IMR-90 (cell line): ENCODE results near the gene COPZ1. TPM values are rescaled to one million over a fixed set of nuclear protein-coding genes. Genes with fewer than 3 reads are reported as not detected.

Experiments
- ATAC-seq: fragments of 200-7000 bp; cut with Tn5 transposase; 2 replicates; pipeline ENCODE4 v1.9.1; 2020; ENCODE audit warnings: low read depth, mild to moderate bottlenecking, moderate library complexity
- BruUV-seq: library from RNA; stranded (reverse); fragments of 400-500 nt; replicated peaks from 2 replicates; lab custom pipeline; 2021; lab: Mats Ljungman, UMichigan
- CTCF ChIA-PET: fragments of 300-600 bp; formaldehyde crosslinking; extraction: SDS; loops from one replicate; lab custom pipeline; 2021; ENCODE audit warnings: antibody characterized with exemption; lab: Yijun Ruan, JAX
- POLR2A ChIA-PET: fragments of 300-600 bp; sonication (Branson Sonifier 250); formaldehyde crosslinking; loops from one replicate; lab custom pipeline; 2022; ENCODE audit warnings: antibody characterized with exemption; ENCODE audit not compliant: unreplicated experiment; lab: Charles Lee
- DNase-seq: peaks from one replicate; pipeline ENCODE4 v3.0.0; 2013
- H2AFZ ChIP-seq: replicated peaks from 2 replicates; pipeline ENCODE3; 2013; ENCODE audit warnings: low read length, mild to moderate bottlenecking; ENCODE audit not compliant: poor library complexity
- H2AK5ac ChIP-seq: 2 replicates; pipeline ENCODE4 v1.6.1; 2013; ENCODE audit warnings: low read depth, low read length, inconsistent platforms
- H2AK9ac ChIP-seq: replicated peaks from 2 replicates; pipeline ENCODE3; 2013; ENCODE audit warnings: mild to moderate bottlenecking, low read depth, low read length, moderate library complexity; ENCODE audit not compliant: poor library complexity
- H2BK120ac ChIP-seq: 2 replicates; pipeline ENCODE4 v1.6.1; 2013; ENCODE audit warnings: low read depth, low read length, inconsistent platforms
- H2BK15ac ChIP-seq: 3 replicates; pipeline ENCODE4 v1.6.1; 2013; ENCODE audit warnings: low read depth, low read length, inconsistent platforms
- H2BK20ac ChIP-seq: 2 replicates; pipeline ENCODE4 v1.6.1; 2013; ENCODE audit warnings: low read depth, mild to moderate bottlenecking, inconsistent platforms, low read length, moderate library complexity
- H2BK5ac ChIP-seq: 2 replicates; pipeline ENCODE4 v1.6.1; 2013; ENCODE audit warnings: mild to moderate bottlenecking, low read depth, low read length, inconsistent platforms; ENCODE audit not compliant: poor library complexity, severe bottlenecking
- H3K14ac ChIP-seq: replicated peaks from 2 replicates; pipeline ENCODE4 v1.6.1; 2013; ENCODE audit warnings: low read depth, low read length, inconsistent platforms
- H3K18ac ChIP-seq: 2 replicates; pipeline ENCODE4 v1.6.1; 2013; ENCODE audit warnings: low read depth, low read length, control low read depth
- H3K23ac ChIP-seq: 2 replicates; pipeline ENCODE4 v1.6.1; 2013; ENCODE audit warnings: low read depth, low read length, inconsistent platforms
- H3K27ac ChIP-seq: 2 replicates; pipeline ENCODE4 v1.5.1; 2013; ENCODE audit warnings: mild to moderate bottlenecking, control low read depth, low read length; ENCODE audit not compliant: insufficient read depth
- H3K27me3 ChIP-seq: 2 replicates; pipeline ENCODE4 v1.6.1; 2013; ENCODE audit warnings: low read length; ENCODE audit not compliant: control insufficient read depth, insufficient read depth
- H3K36me3 ChIP-seq: 2 replicates; pipeline ENCODE4 v1.6.1; 2013; ENCODE audit warnings: low read length, mixed read lengths; ENCODE audit not compliant: control insufficient read depth, insufficient read depth
- H3K4ac ChIP-seq: 2 replicates; pipeline ENCODE4 v1.6.1; 2013; ENCODE audit warnings: low read depth, low read length, inconsistent platforms
- H3K4me1 ChIP-seq: 2 replicates; pipeline ENCODE4 v1.6.1; 2013; ENCODE audit warnings: low read length, mixed read lengths; ENCODE audit not compliant: control insufficient read depth, insufficient read depth
- H3K4me2 ChIP-seq: 2 replicates; pipeline ENCODE4 v1.6.1; 2013; ENCODE audit warnings: low read depth, mild to moderate bottlenecking, control low read depth, low read length, moderate library complexity
- H3K4me3 ChIP-seq: 2 replicates; pipeline ENCODE4 v1.5.1; 2013; ENCODE audit warnings: low read depth, mild to moderate bottlenecking, control low read depth, low read length, moderate library complexity; ENCODE audit not compliant: insufficient read depth
- H3K56ac ChIP-seq: 2 replicates; pipeline ENCODE4 v1.6.1; 2013; ENCODE audit warnings: low read length, inconsistent platforms; ENCODE audit not compliant: insufficient read depth; ENCODE audit errors: extremely low read depth
- H3K79me1 ChIP-seq, 2 experiments: 2 replicates each; pipeline ENCODE4 v1.6.1; 2013; ENCODE audit warnings: low read length in 2 of 2, inconsistent platforms in 1 of 2, low read depth in 1 of 2
- H3K9ac ChIP-seq: 2 replicates; pipeline ENCODE4 v1.6.1; 2013; ENCODE audit warnings: low read depth, low read length, control low read depth
- H3K9me1 ChIP-seq: 2 replicates; pipeline ENCODE4 v1.6.1; 2013; ENCODE audit warnings: low read length, inconsistent platforms; ENCODE audit not compliant: insufficient read depth
- H3K9me3 ChIP-seq: 2 replicates; pipeline ENCODE4 v1.6.1; 2013; ENCODE audit warnings: low read length; ENCODE audit not compliant: control insufficient read depth, insufficient read depth
- H4K20me1 ChIP-seq: 2 replicates; pipeline ENCODE4 v1.6.1; 2013; ENCODE audit warnings: low read length, inconsistent platforms; ENCODE audit not compliant: insufficient read depth
- H4K5ac ChIP-seq: 2 replicates; pipeline ENCODE4 v1.6.1; 2013; ENCODE audit warnings: mild to moderate bottlenecking, low read depth, low read length, control low read depth
- H4K8ac ChIP-seq, 2 experiments: 2 replicates each; pipeline ENCODE4 v1.6.1; 2013; ENCODE audit warnings: low read depth in 2 of 2, low read length in 2 of 2, control low read depth in 1 of 2, inconsistent platforms in 1 of 2
- H4K91ac ChIP-seq: 2 replicates; pipeline ENCODE4 v1.6.1; 2013; ENCODE audit warnings: low read depth, low read length, inconsistent platforms; ENCODE audit not compliant: insufficient read depth
- CEBPB ChIP-seq: IDR thresholded peaks from 2 replicates; pipeline ENCODE4 v1.6.1; 2012; ENCODE audit warnings: low read depth, low read length, improper control_type of control experiment
- CTCF ChIP-seq: conservative IDR thresholded peaks from 2 replicates; pipeline ENCODE4 v1.5.1; 2012; ENCODE audit warnings: mild to moderate bottlenecking, low read depth, low read length, improper control_type of control experiment
- MAFK ChIP-seq: IDR thresholded peaks from 2 replicates; pipeline ENCODE4 v1.6.1; 2012; ENCODE audit warnings: low read depth, low read length, improper control_type of control experiment
- NFE2L2 ChIP-seq: fragments of 150-350 bp; IDR thresholded peaks from 2 replicates; pipeline ENCODE4 v1.6.1; 2016; ENCODE audit warnings: low read depth, mild to moderate bottlenecking, low read length
- RAD21 ChIP-seq: IDR thresholded peaks from 2 replicates; pipeline ENCODE4 v1.6.1; 2012; ENCODE audit warnings: low read length, improper control_type of control experiment
- WGBS, 2 experiments: methylation state at CpG; one replicate each; pipeline versions ENCODE4 v1.1.5 to v1.1.7; 2013; ENCODE audit warnings: missing lambda C conversion rate in 2 of 2; ENCODE audit not compliant: insufficient read length in 1 of 2; ENCODE audit errors: extremely low coverage in 2 of 2; 5-methylcytosine and 5-hydroxymethylcytosine counted together
- dilution Hi-C: fragments of 300-500 bp; cut with HindIII; formaldehyde crosslinking; loops from one replicate; pipeline ENCODE4 v1.14.3; 2018; ENCODE audit warnings: low sequenced_read_pairs; ENCODE audit not compliant: unreplicated experiment
- in situ Hi-C: fragments of 300-500 bp; cut with MboI; formaldehyde crosslinking; loops from 3 replicates; pipeline ENCODE4 v1.14.3; 2019; ENCODE audit warnings: low sequenced_read_pairs, inconsistent platforms, mixed read lengths
- intact Hi-C: fragments of 100-400 bp; cut with micrococcal nuclease; formaldehyde crosslinking; loops from 2 replicates; pipeline ENCODE4 v1.10.0; 2022
- polyA plus RNA-seq, 3 experiments: library from polyadenylated mRNA; depleted of rRNA; stranded (reverse); fragments of >200 nt; gene quantifications; 2 replicates each; pipeline ENCODE4 v1.2.3, GENCODE V29; 2012; ENCODE audit warnings: low replicate concordance in 1 of 3
- total RNA-seq: library from RNA; depleted of rRNA; stranded (reverse); fragments of >200 nt; gene quantifications from 2 replicates; pipeline ENCODE4 v1.2.3, GENCODE V29; 2012

COPZ1 gene
- total and polyA plus RNA-seq, 2 of the 4 experiments (the other 2 are of a cell fraction) = 187 to 382 TPM

GRCh38 chr12:54337280-54337842 lies 12.4 kb downstream of the COPZ1 start:
- in situ Hi-C loops = no loop called here
- BruUV-seq = no TSS peak

More at GRCh38 chr12:54337280-54337842, 12.4 kb downstream of the COPZ1 start:
- no peak overlapping the region for H3K27ac ChIP-seq
- dilution Hi-C loops (no loop called here), intact Hi-C loops (no loop called here)
- no peak for DNase-seq
- H3K14ac ChIP-seq = 0 out of 2 replicates have a peak overlapping the region, but pooled peaks have one; percentile 1
- no peaks in the 10 kb centered on the region for H3K27me3 ChIP-seq
- H3K23ac ChIP-seq = peak overlapping the region; percentile 13; the same call in 1 of the 2 replicates
- H3K9me3 ChIP-seq = no peaks in the 10 kb centered on the region
- H3K4me3 ChIP-seq = no peak overlapping the region
- WGBS, 2 experiments = no CpG with 5 or more reads among the region's 3 CpGs
- H4K20me1 ChIP-seq = peaks cover 47% of the 10 kb centered on the region
- no peak overlapping the region for H3K56ac ChIP-seq
- H4K5ac ChIP-seq = no peak overlapping the region
- peak overlapping the region; percentile 10 for H2BK5ac ChIP-seq
- no peak overlapping the region for H2AK5ac ChIP-seq
- H3K36me3 ChIP-seq = peaks cover 5% of the 10 kb centered on the region
- peaks cover 25% of the 10 kb centered on the region for H3K9me1 ChIP-seq
- H2AK9ac ChIP-seq = no peak overlapping the region
- ATAC-seq = no peak
- no peak overlapping the region for H3K18ac ChIP-seq
- H2BK20ac ChIP-seq = no peak overlapping the region
- TF ChIP-seq RAD21 (peak; percentile 28), NFE2L2 (no peak), MAFK (peak; percentile 50), CEBPB (no peak), CTCF (0 out of 2 replicates have a peak, but pooled peaks have one; percentile 22)
- no peak overlapping the region for H2AFZ ChIP-seq
- H3K4ac ChIP-seq = peak overlapping the region; percentile 3; the same call in 1 of the 2 replicates
- H4K8ac ChIP-seq = peak overlapping the region in 1 of 2 experiments; percentile 13; a peak in 2 of 4 replicates
- H3K79me1 ChIP-seq = peaks cover 40 to 82% of the 10 kb centered on the region in 2 experiments
- CTCF ChIA-PET = interaction anchor here (1.1 to 2.3 kb wide), 6 partner anchors 13 to 144 kb away, joined by 3 to 16 read pairs (median 4); partner anchors contain the start of gene COPZ1
- H3K4me2 ChIP-seq = peak overlapping the region; percentile 12; the same call in 1 of the 2 replicates
- H4K91ac ChIP-seq = no peak overlapping the region
- no peak overlapping the region for H2BK120ac ChIP-seq
- POLR2A ChIA-PET = interaction anchor here (1.7 kb wide), 1 partner anchor 12 kb away, joined by 7 read pairs; the partner anchor contains the start of gene COPZ1
- no peak overlapping the region; the same call in 1 of the 2 replicates for H3K9ac ChIP-seq
- H2BK15ac ChIP-seq = no peak overlapping the region
- H3K4me1 ChIP-seq = peaks cover 40% of the 10 kb centered on the region
